Uterus (tissue), 2 donors: Measurements from ENCODE around the gene SMPD4.
"Not testable (repeated sequence)": the region's sequence is repeated elsewhere in the genome, so short reads cannot be mapped to it uniquely, and the experiment has no call there.

Experiments
- POLR2A ChIP-seq, 2 donors: fragments of 450-650 bp; IDR thresholded peaks; one replicate each; pipeline ENCODE4 v1.6.1; 2016; ENCODE audit warnings: antibody characterized with exemption in 2 of 2, mild to moderate bottlenecking in 1 of 2, moderate library complexity in 1 of 2
- TF ChIP-seq, protein P1 (sequence below), 4 experiments: fragments of 200-600 bp in 2 of 4; fragments of 450-650 bp in 2 of 4; sonication (generic) in 2 of 4; IDR thresholded peaks; one replicate each; pipeline ENCODE4 v1.5.1; 2016 to 2019; ENCODE audit warnings: antibody characterized with exemption in 4 of 4, mild to moderate bottlenecking in 2 of 4, moderate library complexity in 1 of 4

DNA sequence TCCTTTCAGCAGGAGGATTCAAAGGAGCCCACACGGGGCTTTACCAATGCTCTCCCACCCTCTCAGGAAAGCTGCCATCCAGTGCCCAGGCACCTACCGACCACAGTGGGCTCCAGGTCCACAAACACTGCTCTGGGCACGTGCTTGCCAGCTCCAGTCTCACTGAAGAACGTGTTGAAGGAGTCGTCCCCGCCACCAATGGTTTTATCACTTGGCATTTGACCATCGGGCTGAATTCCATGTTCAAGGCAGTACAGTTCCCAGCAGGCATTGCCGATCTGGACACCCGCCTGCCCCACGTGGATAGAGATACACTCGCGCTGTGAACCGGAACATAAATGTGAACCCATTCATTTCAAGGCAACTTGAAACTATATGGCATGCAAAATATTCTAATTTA, 14.7 kb upstream of the SMPD4 start:
- TF ChIP-seq, protein P1, sequence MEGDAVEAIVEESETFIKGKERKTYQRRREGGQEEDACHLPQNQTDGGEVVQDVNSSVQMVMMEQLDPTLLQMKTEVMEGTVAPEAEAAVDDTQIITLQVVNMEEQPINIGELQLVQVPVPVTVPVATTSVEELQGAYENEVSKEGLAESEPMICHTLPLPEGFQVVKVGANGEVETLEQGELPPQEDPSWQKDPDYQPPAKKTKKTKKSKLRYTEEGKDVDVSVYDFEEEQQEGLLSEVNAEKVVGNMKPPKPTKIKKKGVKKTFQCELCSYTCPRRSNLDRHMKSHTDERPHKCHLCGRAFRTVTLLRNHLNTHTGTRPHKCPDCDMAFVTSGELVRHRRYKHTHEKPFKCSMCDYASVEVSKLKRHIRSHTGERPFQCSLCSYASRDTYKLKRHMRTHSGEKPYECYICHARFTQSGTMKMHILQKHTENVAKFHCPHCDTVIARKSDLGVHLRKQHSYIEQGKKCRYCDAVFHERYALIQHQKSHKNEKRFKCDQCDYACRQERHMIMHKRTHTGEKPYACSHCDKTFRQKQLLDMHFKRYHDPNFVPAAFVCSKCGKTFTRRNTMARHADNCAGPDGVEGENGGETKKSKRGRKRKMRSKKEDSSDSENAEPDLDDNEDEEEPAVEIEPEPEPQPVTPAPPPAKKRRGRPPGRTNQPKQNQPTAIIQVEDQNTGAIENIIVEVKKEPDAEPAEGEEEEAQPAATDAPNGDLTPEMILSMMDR (IDR thresholded peaks at IDR 0.05) = not testable (repeated sequence)
- not testable (repeated sequence) for TF ChIP-seq POLR2A (IDR thresholded peaks at IDR 0.05)
